Lower leg skin (tissue), 4 donors: ENCODE data around the gene JMJD4. TPM values are rescaled to one million over a fixed set of nuclear protein-coding genes. Genes with fewer than 3 reads are reported as not detected.

Experiments
- DNase-seq, 2 donors: peaks; one replicate each; pipeline ENCODE4 v3.0.0-alpha.2; 2019; ENCODE audit warnings: low spot score in 2 of 2
- H3K4me3 ChIP-seq: fragments of 200-600 bp; sonication (generic); 2 replicates; pipeline ENCODE4 v1.5.1; 2017; ENCODE audit warnings: mild to moderate bottlenecking, low read depth; ENCODE audit not compliant: poor library complexity, severe bottlenecking
- POLR2A ChIP-seq, 2 donors: fragments of 450-650 bp; IDR thresholded peaks; one replicate each; pipeline ENCODE4 v1.6.1; 2016 to 2017; ENCODE audit warnings: antibody characterized with exemption in 2 of 2, mild to moderate bottlenecking in 1 of 2, moderate library complexity in 1 of 2
- WGBS, 2 donors: methylation state at CpG; one replicate each; pipeline ENCODE4 v1.1.5; 2018; 5-methylcytosine and 5-hydroxymethylcytosine counted together
- intact Hi-C: fragments of 100-400 bp; cut with DNase I; formaldehyde crosslinking; loops from one replicate; pipeline ENCODE4 v1.15.0; 2023; ENCODE audit warnings: low total_unique reads
- total RNA-seq, 4 donors: library from RNA; depleted of rRNA; stranded (reverse); fragments of >200 nt; gene quantifications; one replicate each; pipeline ENCODE4 v1.1.0, GENCODE V29; 2016
- TF ChIP-seq, protein P1 (sequence below), 3 donors: fragments of 450-650 bp; IDR thresholded peaks; one replicate each; pipeline ENCODE4 v1.5.1; 2016; ENCODE audit warnings: antibody characterized with exemption in 3 of 3, mild to moderate bottlenecking in 3 of 3, moderate library complexity in 2 of 3

JMJD4 gene, protein sequence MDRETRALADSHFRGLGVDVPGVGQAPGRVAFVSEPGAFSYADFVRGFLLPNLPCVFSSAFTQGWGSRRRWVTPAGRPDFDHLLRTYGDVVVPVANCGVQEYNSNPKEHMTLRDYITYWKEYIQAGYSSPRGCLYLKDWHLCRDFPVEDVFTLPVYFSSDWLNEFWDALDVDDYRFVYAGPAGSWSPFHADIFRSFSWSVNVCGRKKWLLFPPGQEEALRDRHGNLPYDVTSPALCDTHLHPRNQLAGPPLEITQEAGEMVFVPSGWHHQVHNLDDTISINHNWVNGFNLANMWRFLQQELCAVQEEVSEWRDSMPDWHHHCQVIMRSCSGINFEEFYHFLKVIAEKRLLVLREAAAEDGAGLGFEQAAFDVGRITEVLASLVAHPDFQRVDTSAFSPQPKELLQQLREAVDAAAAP
- total RNA-seq: 10 to 100 TPM; 11.8 to 22.9 (median 14.6) TPM

DNA sequence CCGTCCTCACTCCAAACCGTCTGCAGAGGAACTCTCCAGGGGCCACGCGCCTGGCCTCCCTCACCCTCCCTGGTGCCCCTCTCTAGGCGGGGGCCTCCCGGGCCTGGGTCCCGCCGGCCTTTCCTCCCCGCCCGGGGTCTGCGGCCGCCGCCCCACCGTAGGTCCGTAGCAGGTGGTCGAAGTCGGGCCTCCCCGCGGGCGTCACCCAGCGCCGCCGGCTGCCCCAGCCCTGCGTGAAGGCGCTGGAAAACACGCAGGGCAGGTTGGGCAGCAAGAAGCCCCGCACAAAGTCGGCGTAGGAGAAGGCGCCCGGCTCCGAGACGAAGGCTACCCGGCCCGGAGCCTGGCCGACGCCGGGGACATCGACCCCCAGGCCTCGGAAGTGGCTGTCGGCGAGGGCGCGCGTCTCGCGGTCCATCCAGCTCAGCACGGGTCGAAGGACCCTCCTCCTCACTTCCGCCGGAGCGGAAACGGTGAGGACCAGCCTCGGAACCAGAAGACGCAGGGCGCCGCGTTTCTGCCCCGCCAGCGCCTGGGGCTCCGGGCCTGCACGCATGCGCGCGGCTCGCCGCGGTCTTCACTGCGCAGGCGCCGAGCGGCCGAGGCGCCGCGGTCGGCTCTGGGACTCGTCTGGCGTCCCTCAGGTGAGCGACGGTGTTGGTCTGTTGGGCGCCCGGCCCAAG lies at the start of gene JMJD4, which contains the start of gene SNAP47:
JMJD4 (minus strand) TSS at position 447 of the 683 bp plus-strand sequence; CDS start at position 418, 29 bp downstream.
SNAP47 (plus strand) TSS at position 580 of the 683 bp plus-strand sequence. CDS start 12,302 bp downstream, outside the sequence.
- peak; percentile 87 to 98 for DNase-seq
- intact Hi-C loops: no loop called here
- TF ChIP-seq, protein P1, sequence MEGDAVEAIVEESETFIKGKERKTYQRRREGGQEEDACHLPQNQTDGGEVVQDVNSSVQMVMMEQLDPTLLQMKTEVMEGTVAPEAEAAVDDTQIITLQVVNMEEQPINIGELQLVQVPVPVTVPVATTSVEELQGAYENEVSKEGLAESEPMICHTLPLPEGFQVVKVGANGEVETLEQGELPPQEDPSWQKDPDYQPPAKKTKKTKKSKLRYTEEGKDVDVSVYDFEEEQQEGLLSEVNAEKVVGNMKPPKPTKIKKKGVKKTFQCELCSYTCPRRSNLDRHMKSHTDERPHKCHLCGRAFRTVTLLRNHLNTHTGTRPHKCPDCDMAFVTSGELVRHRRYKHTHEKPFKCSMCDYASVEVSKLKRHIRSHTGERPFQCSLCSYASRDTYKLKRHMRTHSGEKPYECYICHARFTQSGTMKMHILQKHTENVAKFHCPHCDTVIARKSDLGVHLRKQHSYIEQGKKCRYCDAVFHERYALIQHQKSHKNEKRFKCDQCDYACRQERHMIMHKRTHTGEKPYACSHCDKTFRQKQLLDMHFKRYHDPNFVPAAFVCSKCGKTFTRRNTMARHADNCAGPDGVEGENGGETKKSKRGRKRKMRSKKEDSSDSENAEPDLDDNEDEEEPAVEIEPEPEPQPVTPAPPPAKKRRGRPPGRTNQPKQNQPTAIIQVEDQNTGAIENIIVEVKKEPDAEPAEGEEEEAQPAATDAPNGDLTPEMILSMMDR (IDR thresholded peaks at IDR 0.05): no peak
- peak in 1 of 2 donors; percentile 15 for TF ChIP-seq POLR2A (IDR thresholded peaks at IDR 0.05)
- WGBS, 2 donors: 0 to 1% methylated on average over 11 to 64 of the region's 83 CpGs
- H3K4me3 ChIP-seq: peak within 1 kb of the TSS; percentile 97

DNA sequence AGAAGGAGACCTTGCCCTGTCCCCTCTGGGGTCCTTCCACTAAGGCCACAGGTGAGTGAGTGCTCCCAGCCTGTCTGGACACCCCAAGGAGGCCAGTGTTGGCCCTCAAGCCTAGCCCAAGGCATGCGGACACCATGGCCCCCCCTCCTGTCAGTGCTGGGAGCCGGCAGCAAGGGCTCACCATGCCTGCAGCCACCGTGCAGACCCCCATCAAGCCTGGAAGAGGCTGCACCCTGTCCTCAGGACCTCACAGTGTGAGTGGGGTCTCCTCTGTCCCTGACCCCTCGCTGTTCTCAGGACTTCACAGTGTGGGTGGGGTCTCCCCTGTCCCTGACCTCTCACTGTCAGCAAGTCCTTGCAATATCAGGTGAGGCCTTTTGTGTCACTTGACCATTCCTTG lies 47.1 kb upstream of the JMJD4 start:
- intact Hi-C loops: no loop called here
- H3K4me3 ChIP-seq: no peak overlapping the region
- TF ChIP-seq, protein P1 (IDR thresholded peaks at IDR 0.05): no peak
- TF ChIP-seq POLR2A (IDR thresholded peaks at IDR 0.05): no peak
- WGBS, 2 donors: 89 to 90% methylated on average over 4 of the region's 4 CpGs
- DNase-seq: peak in 1 of 2 donors; percentile 67

DNA sequence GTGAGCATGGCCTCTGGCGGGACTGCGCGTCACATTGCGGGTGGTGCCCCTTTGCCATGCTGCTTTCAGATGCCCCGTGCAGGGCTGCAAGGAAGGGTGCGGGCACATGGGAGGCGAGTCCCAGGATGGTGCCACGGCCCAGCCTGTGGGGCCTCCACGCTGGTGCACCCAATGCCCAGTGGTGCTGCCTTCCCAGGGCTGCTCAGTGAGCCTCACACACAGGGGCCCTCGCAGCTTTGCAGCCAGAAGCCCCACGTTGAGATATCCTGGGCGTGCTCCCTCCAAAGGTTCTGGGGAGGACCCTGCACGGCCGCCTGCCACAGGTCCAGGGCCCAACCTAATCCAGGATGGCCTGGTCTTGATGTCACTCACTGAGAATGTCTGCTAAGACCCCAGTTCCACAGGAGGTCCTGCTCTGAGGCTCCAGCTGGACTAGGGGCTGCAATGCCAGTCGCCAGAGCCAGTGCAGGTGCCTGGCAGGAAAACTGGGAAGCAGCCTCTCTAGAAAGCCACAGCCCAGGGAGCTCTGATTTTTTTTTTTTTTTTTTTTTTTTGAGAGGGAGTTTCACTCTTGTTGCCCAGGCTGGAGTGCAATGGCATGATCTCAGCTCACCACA lies 46.3 kb upstream of the JMJD4 start:
- H3K4me3 ChIP-seq: no peak overlapping the region
- peak in 1 of 2 donors; percentile 80 for DNase-seq
- TF ChIP-seq, protein P1 (IDR thresholded peaks at IDR 0.05): no peak
- no peak for TF ChIP-seq POLR2A (IDR thresholded peaks at IDR 0.05)
- WGBS, 2 donors: 94 to 96% methylated on average over 12 to 15 of the region's 15 CpGs
- intact Hi-C loops: no loop called here

DNA sequence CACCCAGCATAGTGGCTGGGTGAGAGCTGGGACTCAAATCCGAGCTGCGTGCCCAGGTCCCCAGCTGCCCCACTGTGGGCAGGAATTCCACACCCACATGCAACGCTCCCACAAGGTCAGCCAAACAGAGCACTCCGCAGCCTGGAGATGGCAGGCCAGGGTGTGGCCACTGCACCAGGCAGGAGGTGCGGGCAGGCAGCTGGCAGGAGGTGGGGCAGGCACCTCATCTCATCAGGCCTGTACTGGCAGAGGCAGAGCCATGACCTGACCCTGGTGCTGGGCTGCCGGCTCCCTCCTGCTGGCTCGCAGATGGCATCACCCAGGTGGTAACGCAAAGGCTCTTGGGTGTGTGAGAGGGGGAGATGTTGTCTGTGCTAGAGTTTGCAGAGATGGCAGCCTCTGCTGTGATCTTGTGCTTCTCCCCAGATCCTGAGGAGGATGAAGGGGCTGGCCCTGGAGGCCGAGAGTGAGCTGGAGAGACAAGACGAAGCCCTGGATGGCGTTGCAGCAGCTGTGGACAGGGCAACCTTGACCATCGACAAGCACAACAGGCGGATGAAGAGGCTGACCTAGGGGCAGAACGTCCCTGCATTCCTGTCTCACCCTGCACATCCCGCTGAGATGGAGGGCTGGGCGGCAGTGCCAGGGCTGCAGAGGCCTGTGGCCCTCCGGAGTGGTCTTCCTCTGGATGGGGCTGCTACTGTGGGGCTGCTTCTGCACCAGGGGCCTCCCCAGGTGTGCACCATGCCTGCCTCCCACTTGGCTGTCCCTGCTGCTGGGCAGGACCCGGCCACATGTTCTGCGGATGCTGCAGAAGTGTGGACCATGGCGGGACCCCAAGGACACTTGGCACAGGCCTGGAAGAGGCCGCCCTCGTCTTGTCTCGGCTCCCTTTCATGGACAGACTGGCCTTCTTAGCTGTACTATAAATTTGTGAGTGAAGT lies 45.3 kb upstream of the JMJD4 start:
- no peak for TF ChIP-seq POLR2A (IDR thresholded peaks at IDR 0.05)
- TF ChIP-seq, protein P1 (IDR thresholded peaks at IDR 0.05): no peak
- 85 to 89% methylated on average over 20 to 23 of the region's 23 CpGs for WGBS, 2 donors
- no peak overlapping the region for H3K4me3 ChIP-seq
- DNase-seq: peak in 1 of 2 donors; percentile 78
- intact Hi-C loops: no loop called here

DNA sequence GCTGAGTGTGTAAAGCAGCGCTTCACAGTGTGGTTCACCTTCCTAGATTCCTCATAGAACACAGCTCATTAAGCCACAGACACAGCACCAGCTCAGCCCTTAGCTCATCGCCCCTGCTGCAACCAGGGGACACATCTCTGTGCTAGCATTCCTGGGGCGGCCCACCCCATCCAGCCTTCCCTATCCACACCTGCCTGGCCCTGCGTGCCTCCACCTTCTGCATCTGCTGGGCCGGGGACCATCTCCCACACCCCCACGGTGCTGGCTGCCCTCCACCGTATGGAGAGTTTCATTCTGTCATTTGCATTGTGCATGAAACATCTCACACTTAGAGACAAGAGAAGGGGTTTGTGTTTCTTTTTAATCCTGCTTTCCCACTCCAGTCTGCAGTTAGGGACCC lies 44.6 kb upstream of the JMJD4 start:
- WGBS, 2 donors: 92 to 93% methylated on average over 7 of the region's 7 CpGs
- intact Hi-C loops: loop anchor here (5.0 kb wide), 1 partner anchor 298 kb away; no protein-coding TSS in a partner anchor
- DNase-seq: peak in 1 of 2 donors; percentile 76
- TF ChIP-seq POLR2A (IDR thresholded peaks at IDR 0.05): no peak
- TF ChIP-seq, protein P1 (IDR thresholded peaks at IDR 0.05): no peak
- H3K4me3 ChIP-seq: no peak overlapping the region
